Epithelial cell of prostate (primary cell): Measurements from ENCODE around the gene CRY2.

ENCODE experiments used
- DNase-seq: peaks from one replicate; pipeline ENCODE4 v3.0.0-alpha.2; 2011; ENCODE audit warnings: low read depth, low spot score
- H3K27ac ChIP-seq: fragments of 450-650 bp; 2 replicates; pipeline ENCODE4 v1.5.1; 2017; ENCODE audit warnings: mild to moderate bottlenecking

Gene CRY2

GRCh38 chr11:45844822-45845578 is 2.3 kb upstream of the CRY2 start:
- no peak overlapping the region for H3K27ac ChIP-seq
- no peak for DNase-seq

GRCh38 chr11:45846174-45846675 is 1.1 kb upstream of the CRY2 start:
- no peak for DNase-seq
- no peak overlapping the region for H3K27ac ChIP-seq

GRCh38 chr11:45847911-45848316 is 639 bp downstream of the CRY2 start:
- peak overlapping the region; percentile 35 for H3K27ac ChIP-seq
- no peak for DNase-seq

- no peak for DNase-seq
- H3K27ac ChIP-seq: no peak overlapping the region
Observed at GRCh38 chr11:45848654-45849081, 1.4 kb downstream of the CRY2 start.

- H3K27ac ChIP-seq: no peak overlapping the region
- no peak for DNase-seq
Observed at GRCh38 chr11:45850446-45850845, 3.2 kb downstream of the CRY2 start.

- H3K27ac ChIP-seq: no peak overlapping the region
- DNase-seq: no peak
Observed at GRCh38 chr11:45851228-45851627, 4.0 kb downstream of the CRY2 start.

GRCh38 chr11:45852018-45852711 is 4.9 kb downstream of the CRY2 start:
- DNase-seq: no peak
- no peak overlapping the region for H3K27ac ChIP-seq

- no peak overlapping the region for H3K27ac ChIP-seq
- DNase-seq: no peak
Observed at GRCh38 chr11:45852712-45853101, 5.4 kb downstream of the CRY2 start.

- no peak for DNase-seq
- no peak overlapping the region for H3K27ac ChIP-seq
Observed at GRCh38 chr11:45853332-45854219, 6.3 kb downstream of the CRY2 start.

- DNase-seq: no peak
- no peak overlapping the region for H3K27ac ChIP-seq
Observed at GRCh38 chr11:45855308-45855707, 8.0 kb downstream of the CRY2 start.

GRCh38 chr11:45856044-45856468 is 8.8 kb downstream of the CRY2 start:
- H3K27ac ChIP-seq: no peak overlapping the region
- no peak for DNase-seq

GRCh38 chr11:45857961-45858474 is 10.7 kb downstream of the CRY2 start:
- DNase-seq: no peak
- no peak overlapping the region for H3K27ac ChIP-seq

- peak overlapping the region; percentile 32 for H3K27ac ChIP-seq
- DNase-seq: no peak
Observed at GRCh38 chr11:45858751-45859398, 11.6 kb downstream of the CRY2 start.

GRCh38 chr11:45859661-45860140 is 12.4 kb downstream of the CRY2 start:
- DNase-seq: peak; percentile 40
- peak overlapping the region; percentile 32 for H3K27ac ChIP-seq

GRCh38 chr11:45860348-45860747 is 13.1 kb downstream of the CRY2 start:
- peak overlapping the region; percentile 32 for H3K27ac ChIP-seq
- no peak for DNase-seq

- no peak overlapping the region for H3K27ac ChIP-seq
- DNase-seq: no peak
Observed at GRCh38 chr11:45860764-45861510, 13.7 kb downstream of the CRY2 start.

- no peak overlapping the region for H3K27ac ChIP-seq
- DNase-seq: no peak
Observed at GRCh38 chr11:45864041-45864440, 16.8 kb downstream of the CRY2 start.

GRCh38 chr11:45869551-45869950 is 22.3 kb downstream of the CRY2 start:
- H3K27ac ChIP-seq: no peak overlapping the region
- no peak for DNase-seq

GRCh38 chr11:45870706-45871105 is 23.4 kb downstream of the CRY2 start:
- H3K27ac ChIP-seq: no peak overlapping the region
- DNase-seq: no peak
